Thymus (tissue), 14 donors: ENCODE data around the gene CHST9. TPM values are rescaled to one million over a fixed set of nuclear protein-coding genes. Genes with fewer than 3 reads are reported as not detected.
"Not testable (repeated sequence)": the region's sequence is repeated elsewhere in the genome, so short reads cannot be mapped to it uniquely, and the experiment has no call there.

Experiments
- DNase-seq, 9 donors: peaks; one replicate each; pipeline ENCODE4 v3.0.0-alpha.2; 2013; ENCODE audit warnings: low spot score in 9 of 9, low read depth in 6 of 9, missing footprints in 1 of 9
- H3K27ac ChIP-seq, 2 donors: one replicate each; pipeline ENCODE4 v1.5.1; 2013; ENCODE audit warnings: control low read depth in 1 of 2, low read depth in 1 of 2, low read length in 1 of 2, mild to moderate bottlenecking in 1 of 2, moderate library complexity in 1 of 2
- H3K27me3 ChIP-seq, 2 donors: one replicate each; pipeline ENCODE4 v1.5.1; 2013; ENCODE audit warnings: low read length in 1 of 2; ENCODE audit not compliant: control insufficient read depth in 2 of 2, insufficient read depth in 1 of 2
- H3K36me3 ChIP-seq, 2 donors: one replicate each; pipeline ENCODE4 v1.5.1; 2013; ENCODE audit warnings: low read length in 1 of 2, mild to moderate bottlenecking in 1 of 2, moderate library complexity in 1 of 2; ENCODE audit not compliant: control insufficient read depth in 2 of 2, insufficient read depth in 2 of 2
- H3K4me1 ChIP-seq, 2 donors: one replicate each; pipeline ENCODE4 v1.5.1; 2013; ENCODE audit warnings: low read length in 2 of 2; ENCODE audit not compliant: control insufficient read depth in 2 of 2, insufficient read depth in 2 of 2
- H3K4me3 ChIP-seq, 2 donors: one replicate each; pipeline ENCODE4 v1.5.1; 2013; ENCODE audit warnings: low read length in 2 of 2, control low read depth in 1 of 2, mild to moderate bottlenecking in 1 of 2
- H3K9me3 ChIP-seq, 2 donors: one replicate each; pipeline ENCODE4 v1.5.1; 2013; ENCODE audit warnings: low read length in 1 of 2, mild to moderate bottlenecking in 1 of 2; ENCODE audit not compliant: control insufficient read depth in 2 of 2, insufficient read depth in 1 of 2
- WGBS: extraction: QIAGEN DNeasy Blood & Tissue Kit; methylation state at CpG from one replicate; pipeline ENCODE4 v1.1.7; 2013; 5-methylcytosine and 5-hydroxymethylcytosine counted together
- long read RNA-seq, 10 donors: transcript quantifications; one replicate each; lab custom pipeline, GENCODE V29; 2026
- polyA plus RNA-seq: library from polyadenylated mRNA; stranded (reverse); fragments of 200-250 nt; gene quantifications from one replicate; pipeline ENCODE4 v1.2.3, GENCODE V29; 2013
- total RNA-seq: library from RNA; stranded (reverse); fragments of 120-200 nt; gene quantifications from one replicate; pipeline ENCODE4 v1.2.4, GENCODE V29; 2013
- donor health status: healthy.

CHST9 gene
- 0.24 TPM for total RNA-seq
- 0.87 TPM for polyA plus RNA-seq
- long read RNA-seq, donor 1, partial matches to known transcripts, result 0 of 1 reads
- long read RNA-seq, donor 1, other reads (novel, unspliced or antisense), result 0 of 1 reads
- long read RNA-seq, donor 2, result 0 reads
- long read RNA-seq, donor 3, result 0 reads
- long read RNA-seq, donor 4, result 0 reads
- long read RNA-seq, donor 5, result 0 reads
- long read RNA-seq, donor 6, result 0 reads
- long read RNA-seq, donor 7, result 0 reads
- long read RNA-seq, donor 8, result 0 reads
- long read RNA-seq, donor 9, result 0 reads
- long read RNA-seq, donor 10, result 0 reads

- Histone ChIP-seq H3K27ac (no peak within 1 kb of the TSS), H3K4me1 (no peaks in the 10 kb centered on the region), H3K36me3 (no peaks in the 10 kb centered on the region), H3K4me3 (peak within 1 kb of the TSS in 1 of 2 donors; percentile 3), H3K27me3 (peaks cover 14 to 27% of the 10 kb centered on the region in 2 donors), H3K9me3 (no peaks in the 10 kb centered on the region)
- DNase-seq, result no peak
- WGBS, result 3% methylated on average over 65 of the region's 67 CpGs
Observed at GRCh38 chr18:27185025-27185763, at the start of gene CHST9. TSS of gene CHST9 (minus strand) at chr18:27185308. CDS start at chr18:27142809, 42,499 bp downstream.

- 77% methylated on average over 6 of the region's 6 CpGs for WGBS
- not testable (repeated sequence) for H3K4me3 ChIP-seq, H3K36me3 ChIP-seq, H3K27ac ChIP-seq, H3K9me3 ChIP-seq, DNase-seq, H3K27me3 ChIP-seq, H3K4me1 ChIP-seq
Observed at GRCh38 chr18:27232355-27232754, 47.2 kb upstream of the CHST9 start.

- WGBS, result 66% methylated on average over 6 of the region's 6 CpGs
- not testable (repeated sequence) for H3K27ac ChIP-seq, H3K4me1 ChIP-seq, H3K9me3 ChIP-seq, H3K27me3 ChIP-seq, DNase-seq, H3K4me3 ChIP-seq, H3K36me3 ChIP-seq
Observed at GRCh38 chr18:27231671-27232070, 46.6 kb upstream of the CHST9 start.

GRCh38 chr18:27231221-27231620 lies 46.1 kb upstream of the CHST9 start:
- not testable (repeated sequence) for H3K27ac ChIP-seq, DNase-seq, H3K36me3 ChIP-seq, H3K27me3 ChIP-seq, H3K9me3 ChIP-seq, H3K4me1 ChIP-seq, H3K4me3 ChIP-seq
- WGBS, result 64% methylated on average over 5 of the region's 5 CpGs

- Histone ChIP-seq H3K36me3 (no peaks in the 10 kb centered on the region), H3K4me1 (no peaks in the 10 kb centered on the region), H3K27ac (no peak overlapping the region), H3K27me3 (no peaks in the 10 kb centered on the region), H3K4me3 (no peak overlapping the region), H3K9me3 (no peaks in the 10 kb centered on the region)
- WGBS, result 96% methylated on average over 1 of the region's 1 CpG
- no peak for DNase-seq
Observed at GRCh38 chr18:27227721-27228120, 42.6 kb upstream of the CHST9 start.

- H3K36me3 ChIP-seq, result no peaks in the 10 kb centered on the region
- H3K4me3 ChIP-seq, result no peak overlapping the region
- H3K27me3 ChIP-seq, result no peaks in the 10 kb centered on the region
- DNase-seq, result no peak
- no peak overlapping the region for H3K27ac ChIP-seq
- H3K4me1 ChIP-seq, result no peaks in the 10 kb centered on the region
- WGBS, result 56% methylated on average over 5 of the region's 5 CpGs
- H3K9me3 ChIP-seq, result no peaks in the 10 kb centered on the region
Observed at GRCh38 chr18:27226556-27227075, 41.5 kb upstream of the CHST9 start.

GRCh38 chr18:27225947-27226481 lies 40.9 kb upstream of the CHST9 start:
- H3K27ac ChIP-seq, result no peak overlapping the region
- H3K36me3 ChIP-seq, result no peaks in the 10 kb centered on the region
- DNase-seq, result no peak
- H3K27me3 ChIP-seq, result no peaks in the 10 kb centered on the region
- H3K4me3 ChIP-seq, result no peak overlapping the region
- H3K4me1 ChIP-seq, result no peaks in the 10 kb centered on the region
- no peaks in the 10 kb centered on the region for H3K9me3 ChIP-seq
- WGBS, result 93% methylated on average over 7 of the region's 7 CpGs

- Histone ChIP-seq H3K9me3 (no peaks in the 10 kb centered on the region), H3K36me3 (no peaks in the 10 kb centered on the region), H3K4me3 (no peak overlapping the region), H3K27me3 (no peaks in the 10 kb centered on the region), H3K27ac (no peak overlapping the region), H3K4me1 (no peaks in the 10 kb centered on the region)
- WGBS, result 53% methylated on average over 4 of the region's 4 CpGs
- no peak for DNase-seq
Observed at GRCh38 chr18:27223526-27224291, 38.6 kb upstream of the CHST9 start.
